ENCODE results near the gene RBM23.

RBM23 gene

DNA sequence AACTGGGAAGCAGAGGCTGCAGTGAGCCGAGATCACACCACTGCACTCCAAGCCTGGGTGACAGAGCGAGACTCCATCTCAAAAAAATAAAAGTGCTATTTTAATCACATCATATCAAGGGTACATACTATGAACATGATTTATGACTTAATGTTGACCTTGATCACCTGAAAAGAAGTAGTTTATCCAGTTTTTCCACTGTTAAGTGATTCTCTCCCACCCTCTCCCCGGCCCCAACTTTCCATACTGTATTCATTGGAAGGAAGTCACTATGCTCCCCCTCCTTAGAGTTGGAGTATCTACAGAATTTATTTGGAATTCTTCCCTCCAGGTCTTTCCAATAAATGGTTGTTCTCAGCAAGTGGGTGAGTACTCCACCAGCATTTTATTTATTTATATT lies 13.2 kb upstream of the RBM23 start:
- Histone ChIP-seq H3K9ac (ENCODE audit: low read depth, low read length) (no peak overlapping the region), H3K9me3 (ENCODE audit: control insufficient read depth, insufficient read depth, low read length) (no peaks in the 10 kb centered on the region), H3K36me3 (ENCODE audit: control insufficient read depth, insufficient read depth, low read length) (peaks cover 4% of the 10 kb centered on the region), H3K4me3 (ENCODE audit: low read depth, low read length) (no peak overlapping the region), H3K27ac (ENCODE audit: low read depth, low read length) (no peak overlapping the region), H3K4me1 (ENCODE audit: control insufficient read depth, insufficient read depth, low read length) (no peaks in the 10 kb centered on the region), H3K27me3 (ENCODE audit: control insufficient read depth, insufficient read depth, low read length) (no peaks in the 10 kb centered on the region)

DNA sequence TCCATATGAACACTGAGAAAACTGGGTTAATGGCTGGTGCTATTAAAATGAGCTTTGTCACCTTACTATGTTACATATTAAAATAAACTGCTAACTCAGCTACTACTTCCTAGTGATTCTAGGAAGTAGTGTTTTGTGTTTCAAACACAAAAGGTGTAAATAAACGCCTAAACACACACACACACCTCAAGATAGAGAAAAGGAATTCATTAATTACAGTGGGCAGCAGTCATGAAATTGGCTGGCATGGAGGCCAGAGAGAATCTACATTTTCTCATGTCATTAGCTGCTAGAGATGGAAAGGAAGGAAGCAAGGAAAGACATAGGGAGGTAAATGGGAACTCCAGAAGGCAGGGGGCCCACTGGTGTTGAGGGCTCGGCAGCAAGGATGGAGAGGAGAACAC lies 11.0 kb upstream of the RBM23 start:
- H3K4me1 ChIP-seq (ENCODE audit: control insufficient read depth, insufficient read depth, low read length) = no peaks in the 10 kb centered on the region
- peak overlapping the region; percentile 58 for H3K9ac ChIP-seq (ENCODE audit: low read depth, low read length)
- H3K4me3 ChIP-seq (ENCODE audit: low read depth, low read length) = peak overlapping the region; percentile 87
- peak overlapping the region; percentile 62 for H3K27ac ChIP-seq (ENCODE audit: low read depth, low read length)
- H3K27me3 ChIP-seq (ENCODE audit: control insufficient read depth, insufficient read depth, low read length) = no peaks in the 10 kb centered on the region
- H3K36me3 ChIP-seq (ENCODE audit: control insufficient read depth, insufficient read depth, low read length) = peaks cover 22% of the 10 kb centered on the region
- no peaks in the 10 kb centered on the region for H3K9me3 ChIP-seq (ENCODE audit: control insufficient read depth, insufficient read depth, low read length)

DNA sequence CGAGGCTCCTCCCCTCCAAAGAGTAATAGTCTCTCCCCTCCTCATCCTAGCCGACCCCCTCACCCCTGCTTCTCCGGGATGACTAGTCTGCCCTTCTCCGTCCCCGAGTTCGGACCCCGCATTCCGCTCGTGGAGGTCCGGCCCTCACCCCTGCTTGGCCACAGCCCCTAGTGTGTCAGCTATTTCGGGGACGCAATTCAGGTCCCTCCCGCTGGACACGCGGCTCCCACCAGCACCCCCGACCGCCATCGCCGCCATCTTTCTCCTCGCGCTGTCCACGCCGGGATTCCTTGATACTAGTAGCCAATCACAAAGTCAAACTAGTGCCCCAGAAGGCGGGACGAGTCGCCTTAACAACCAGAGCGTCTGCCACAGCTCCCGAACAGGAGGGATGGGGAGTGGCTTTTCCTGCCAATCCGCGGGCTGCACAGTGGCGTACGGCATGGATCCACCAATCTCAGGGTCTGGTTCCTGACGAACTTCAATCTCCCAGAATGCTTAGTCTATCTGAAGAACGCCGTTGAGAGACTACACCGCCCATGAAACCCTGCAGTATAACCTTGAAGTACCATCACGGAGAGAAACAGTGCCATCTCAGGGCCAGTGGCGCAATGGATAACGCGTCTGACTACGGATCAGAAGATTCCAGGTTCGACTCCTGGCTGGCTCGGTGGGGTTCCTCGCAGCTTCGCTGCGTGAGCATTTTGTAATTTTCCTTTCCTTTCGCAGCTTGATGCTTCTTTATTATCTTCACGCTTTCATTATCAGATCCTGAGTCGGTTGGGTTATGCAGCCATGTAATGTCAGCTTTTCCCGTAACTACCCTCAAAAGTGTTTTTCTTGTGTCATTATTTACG lies 10.4 kb upstream of the RBM23 start, which contains the start of gene PRMT5:
TSS of gene PRMT5 (minus strand) at position 273 of the 857 bp plus-strand sequence. CDS start at position 258, 15 bp downstream.
- Histone ChIP-seq H3K9ac (ENCODE audit: low read depth, low read length) (peak within 1 kb of the TSS; percentile 88), H3K4me1 (ENCODE audit: control insufficient read depth, insufficient read depth, low read length) (no peaks in the 10 kb centered on the region), H3K27me3 (ENCODE audit: control insufficient read depth, insufficient read depth, low read length) (no peaks in the 10 kb centered on the region), H3K27ac (ENCODE audit: low read depth, low read length) (peak within 1 kb of the TSS; percentile 88), H3K36me3 (ENCODE audit: control insufficient read depth, insufficient read depth, low read length) (peaks cover 29% of the 10 kb centered on the region), H3K9me3 (ENCODE audit: control insufficient read depth, insufficient read depth, low read length) (no peaks in the 10 kb centered on the region), H3K4me3 (ENCODE audit: low read depth, low read length) (peak within 1 kb of the TSS; percentile 87)

DNA sequence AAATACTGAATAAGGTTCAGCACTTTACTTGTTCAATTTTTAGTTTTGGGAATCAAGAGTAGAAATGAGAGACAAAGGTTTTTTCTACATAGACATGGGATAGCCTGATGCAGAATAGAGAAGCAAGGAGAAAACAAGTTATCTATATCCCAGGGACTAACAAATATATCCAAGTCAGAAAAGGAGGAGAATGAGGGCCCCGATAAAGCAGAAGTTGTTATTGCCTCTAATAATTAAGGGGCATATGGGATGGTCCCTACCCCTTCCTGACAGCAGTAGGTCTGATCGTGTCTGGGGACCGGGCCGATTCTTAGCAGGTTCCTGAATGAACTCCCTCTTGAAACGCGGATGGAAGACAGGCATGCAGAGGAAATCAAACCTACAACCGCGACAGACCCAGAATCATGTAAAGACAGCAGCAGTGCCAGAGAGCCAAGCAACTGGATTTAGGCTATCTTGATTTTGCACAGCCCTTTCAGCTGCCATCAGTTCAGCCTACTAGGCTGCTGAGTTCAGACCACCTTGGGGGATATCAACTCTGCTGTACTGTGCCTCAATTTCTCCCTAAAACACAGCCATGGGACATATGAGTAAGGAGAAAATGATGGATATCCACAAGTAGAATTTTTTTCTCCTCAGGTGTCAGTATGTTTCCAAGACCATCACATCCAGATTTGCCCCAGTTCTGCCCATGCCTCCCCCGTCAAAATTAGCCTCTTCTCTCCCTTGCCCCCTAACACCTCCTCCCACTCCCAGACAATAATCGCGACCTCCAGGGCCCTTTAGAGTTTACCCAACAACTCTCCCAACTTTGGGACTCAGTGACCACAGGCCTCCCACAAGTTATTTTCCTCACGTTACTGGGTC lies 9.5 kb upstream of the RBM23 start:
- H3K4me1 ChIP-seq (ENCODE audit: control insufficient read depth, insufficient read depth, low read length) = no peaks in the 10 kb centered on the region
- no peaks in the 10 kb centered on the region for H3K27me3 ChIP-seq (ENCODE audit: control insufficient read depth, insufficient read depth, low read length)
- H3K36me3 ChIP-seq (ENCODE audit: control insufficient read depth, insufficient read depth, low read length) = peaks cover 37% of the 10 kb centered on the region
- H3K27ac ChIP-seq (ENCODE audit: low read depth, low read length) = peak overlapping the region; percentile 88
- peak overlapping the region; percentile 88 for H3K9ac ChIP-seq (ENCODE audit: low read depth, low read length)
- H3K4me3 ChIP-seq (ENCODE audit: low read depth, low read length) = peak overlapping the region; percentile 87
- H3K9me3 ChIP-seq (ENCODE audit: control insufficient read depth, insufficient read depth, low read length) = no peaks in the 10 kb centered on the region

DNA sequence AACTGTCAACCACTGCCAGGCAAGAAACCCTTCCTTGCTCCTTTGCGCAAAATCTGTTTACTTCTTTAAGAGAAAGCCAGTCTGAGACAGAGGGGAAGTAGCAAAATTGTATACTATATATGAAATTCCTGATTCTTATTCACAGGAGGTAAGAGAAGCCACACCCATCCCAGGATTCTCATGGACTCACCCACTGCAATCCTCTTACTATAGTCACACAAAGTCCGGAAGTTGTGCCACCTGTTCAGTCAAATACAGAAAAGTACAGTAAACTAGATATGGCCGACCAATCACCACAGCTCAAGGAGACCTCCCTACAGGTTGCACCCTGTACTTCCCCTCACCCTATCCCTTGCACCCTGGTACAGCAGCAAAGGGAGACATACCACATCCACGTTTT lies 7.4 kb upstream of the RBM23 start:
- peaks cover 55% of the 10 kb centered on the region for H3K36me3 ChIP-seq (ENCODE audit: control insufficient read depth, insufficient read depth, low read length)
- H3K4me1 ChIP-seq (ENCODE audit: control insufficient read depth, insufficient read depth, low read length) = no peaks in the 10 kb centered on the region
- H3K4me3 ChIP-seq (ENCODE audit: low read depth, low read length) = no peak overlapping the region
- no peak overlapping the region for H3K9ac ChIP-seq (ENCODE audit: low read depth, low read length)
- H3K27me3 ChIP-seq (ENCODE audit: control insufficient read depth, insufficient read depth, low read length) = no peaks in the 10 kb centered on the region
- no peak overlapping the region for H3K27ac ChIP-seq (ENCODE audit: low read depth, low read length)
- no peaks in the 10 kb centered on the region for H3K9me3 ChIP-seq (ENCODE audit: control insufficient read depth, insufficient read depth, low read length)

DNA sequence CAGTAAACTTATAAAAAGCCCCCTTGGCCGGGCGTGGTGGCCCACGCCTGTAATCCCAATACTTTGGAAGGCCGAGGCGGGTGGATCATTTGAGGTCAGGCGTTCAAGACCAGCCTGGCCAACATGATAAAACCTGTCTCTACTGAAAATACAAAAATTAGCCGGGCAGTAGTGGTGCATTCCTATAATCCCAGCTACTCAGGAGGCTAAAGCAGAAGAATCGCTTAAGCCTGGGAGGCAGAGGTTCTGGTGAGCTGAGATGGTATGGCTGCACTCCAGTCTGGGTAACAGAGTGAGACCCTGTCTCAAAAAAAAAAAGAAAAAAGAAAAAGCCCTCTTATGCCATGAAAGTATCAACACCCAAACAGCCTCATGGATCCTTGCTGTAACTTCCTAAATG lies 6.6 kb upstream of the RBM23 start:
- H3K27ac ChIP-seq (ENCODE audit: low read depth, low read length) = no peak overlapping the region
- no peak overlapping the region for H3K9ac ChIP-seq (ENCODE audit: low read depth, low read length)
- no peaks in the 10 kb centered on the region for H3K4me1 ChIP-seq (ENCODE audit: control insufficient read depth, insufficient read depth, low read length)
- no peak overlapping the region for H3K4me3 ChIP-seq (ENCODE audit: low read depth, low read length)
- no peaks in the 10 kb centered on the region for H3K9me3 ChIP-seq (ENCODE audit: control insufficient read depth, insufficient read depth, low read length)
- H3K27me3 ChIP-seq (ENCODE audit: control insufficient read depth, insufficient read depth, low read length) = no peaks in the 10 kb centered on the region
- peaks cover 63% of the 10 kb centered on the region for H3K36me3 ChIP-seq (ENCODE audit: control insufficient read depth, insufficient read depth, low read length)

DNA sequence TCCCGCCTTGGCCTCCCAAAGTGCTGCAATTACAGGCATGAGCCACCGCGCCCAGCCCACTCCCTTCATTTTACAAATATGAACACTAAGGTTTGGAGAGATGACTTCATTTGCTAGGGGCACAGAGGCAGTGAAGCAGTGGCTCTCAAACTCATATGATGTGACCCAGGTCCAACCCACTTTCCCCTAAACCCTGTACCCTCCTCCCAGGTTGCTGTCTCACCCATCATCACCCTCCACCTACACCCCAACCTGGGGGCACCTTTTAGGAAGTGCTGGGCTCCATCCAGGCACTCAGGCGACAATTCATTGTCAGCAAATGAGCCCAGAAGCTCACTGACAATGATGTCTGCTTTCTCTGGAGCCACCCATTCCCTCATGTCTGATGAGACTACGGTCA lies 4.8 kb upstream of the RBM23 start:
- Histone ChIP-seq H3K36me3 (ENCODE audit: control insufficient read depth, insufficient read depth, low read length) (peaks cover 68% of the 10 kb centered on the region), H3K4me1 (ENCODE audit: control insufficient read depth, insufficient read depth, low read length) (no peaks in the 10 kb centered on the region), H3K9ac (ENCODE audit: low read depth, low read length) (no peak overlapping the region)

DNA sequence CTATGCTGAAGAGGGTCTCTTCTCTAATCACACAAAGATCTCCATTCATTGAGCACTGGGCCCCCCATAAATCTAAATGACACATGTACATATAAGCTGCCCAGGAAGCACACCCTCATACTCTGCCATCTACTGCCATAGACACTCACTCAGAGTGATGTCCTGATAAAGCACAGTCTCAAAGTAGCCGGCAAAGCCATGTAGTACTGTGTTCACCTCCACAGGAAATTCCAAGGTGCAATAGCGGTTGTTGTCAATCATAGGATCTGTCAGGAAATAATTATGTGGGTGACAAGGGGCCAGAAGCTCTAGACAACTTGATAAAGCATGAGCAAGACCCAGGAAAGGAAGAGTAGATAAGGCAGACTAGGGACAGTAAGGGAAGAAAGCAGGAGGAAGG lies 3.3 kb upstream of the RBM23 start:
- no peak overlapping the region for H3K4me3 ChIP-seq (ENCODE audit: low read depth, low read length)
- no peaks in the 10 kb centered on the region for H3K9me3 ChIP-seq (ENCODE audit: control insufficient read depth, insufficient read depth, low read length)
- H3K9ac ChIP-seq (ENCODE audit: low read depth, low read length) = no peak overlapping the region
- no peak overlapping the region for H3K27ac ChIP-seq (ENCODE audit: low read depth, low read length)
- H3K36me3 ChIP-seq (ENCODE audit: control insufficient read depth, insufficient read depth, low read length) = peaks cover 67% of the 10 kb centered on the region
- H3K4me1 ChIP-seq (ENCODE audit: control insufficient read depth, insufficient read depth, low read length) = no peaks in the 10 kb centered on the region
- no peaks in the 10 kb centered on the region for H3K27me3 ChIP-seq (ENCODE audit: control insufficient read depth, insufficient read depth, low read length)

More for the DNA sequence above, 4.8 kb upstream of the RBM23 start:
- Histone ChIP-seq H3K27me3 (ENCODE audit: control insufficient read depth, insufficient read depth, low read length) (no peaks in the 10 kb centered on the region), H3K4me3 (ENCODE audit: low read depth, low read length) (no peak overlapping the region), H3K27ac (ENCODE audit: low read depth, low read length) (no peak overlapping the region), H3K9me3 (ENCODE audit: control insufficient read depth, insufficient read depth, low read length) (no peaks in the 10 kb centered on the region)

DNA sequence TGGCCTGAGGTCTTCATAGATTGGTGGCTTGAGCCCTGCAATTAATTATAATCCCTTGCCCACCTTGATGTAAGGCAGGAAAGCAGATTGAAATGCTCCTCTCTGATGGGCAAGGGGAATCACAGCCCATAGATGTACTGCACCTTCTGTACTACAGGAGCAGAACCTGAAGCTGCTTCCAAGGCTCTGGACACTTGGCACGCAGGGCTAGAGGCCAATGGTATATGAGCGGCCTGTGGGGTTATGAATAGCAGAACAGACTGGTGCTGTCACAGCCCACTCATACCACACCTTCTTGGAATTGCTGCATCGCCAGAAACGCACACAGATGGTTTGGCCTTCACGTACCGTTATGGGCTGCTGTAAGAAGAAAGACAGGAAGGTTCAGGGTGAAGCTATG lies 1.7 kb upstream of the RBM23 start:
- peaks cover 66% of the 10 kb centered on the region for H3K36me3 ChIP-seq (ENCODE audit: control insufficient read depth, insufficient read depth, low read length)
- H3K9me3 ChIP-seq (ENCODE audit: control insufficient read depth, insufficient read depth, low read length) = no peaks in the 10 kb centered on the region
- H3K9ac ChIP-seq (ENCODE audit: low read depth, low read length) = no peak overlapping the region
- no peak overlapping the region for H3K27ac ChIP-seq (ENCODE audit: low read depth, low read length)
- no peak overlapping the region for H3K4me3 ChIP-seq (ENCODE audit: low read depth, low read length)
- H3K27me3 ChIP-seq (ENCODE audit: control insufficient read depth, insufficient read depth, low read length) = no peaks in the 10 kb centered on the region
- no peaks in the 10 kb centered on the region for H3K4me1 ChIP-seq (ENCODE audit: control insufficient read depth, insufficient read depth, low read length)

DNA sequence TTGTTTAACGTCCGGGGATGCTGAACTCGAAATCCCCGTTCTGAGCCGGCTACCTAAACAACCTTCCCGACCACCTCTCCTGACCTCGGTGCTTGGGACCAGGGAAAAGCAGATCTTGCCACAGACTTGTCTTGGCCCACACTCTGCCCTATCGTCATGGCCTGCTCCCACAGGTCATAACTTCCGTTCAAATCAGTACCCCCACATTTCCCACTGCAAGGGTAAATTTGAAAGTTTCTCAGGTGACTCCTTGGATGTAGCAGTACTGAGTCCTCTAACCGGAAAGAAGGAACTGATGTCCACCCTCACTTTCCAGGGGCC lies 612 bp upstream of the RBM23 start:
- peaks cover 57% of the 10 kb centered on the region for H3K36me3 ChIP-seq (ENCODE audit: control insufficient read depth, insufficient read depth, low read length)
- no peaks in the 10 kb centered on the region for H3K4me1 ChIP-seq (ENCODE audit: control insufficient read depth, insufficient read depth, low read length)
- H3K9ac ChIP-seq (ENCODE audit: low read depth, low read length) = 0 out of 2 replicates have a peak overlapping the region, but pooled peaks have one; percentile 17
- peak overlapping the region; percentile 58 for H3K4me3 ChIP-seq (ENCODE audit: low read depth, low read length)
- peak overlapping the region; percentile 85 for H3K27ac ChIP-seq (ENCODE audit: low read depth, low read length)
- no peaks in the 10 kb centered on the region for H3K9me3 ChIP-seq (ENCODE audit: control insufficient read depth, insufficient read depth, low read length)
- no peaks in the 10 kb centered on the region for H3K27me3 ChIP-seq (ENCODE audit: control insufficient read depth, insufficient read depth, low read length)

All from HUES48 (cell line).